ENCODE data around the gene CAPG. TPM values are rescaled to one million over a fixed set of nuclear protein-coding genes. Genes with fewer than 3 reads are reported as not detected.

Gene CAPG
- total and polyA plus RNA-seq, 2 of the 4 experiments (the other 2 are of a cell fraction) = 79.9 to 98.3 TPM

GRCh38 chr2:85401464-85401805, 8.7 kb downstream of the CAPG start:
- no CpG with 5 or more reads among the region's 7 CpGs for WGBS, 2 experiments (ENCODE audit: extremely low coverage in 2 of 2, insufficient read length in 1 of 2)
- in situ Hi-C loops (cut with MboI; ENCODE audit: low sequenced_read_pairs) = no loop called here
- intact Hi-C loops (cut with micrococcal nuclease) = no loop called here
- no peaks in the 10 kb centered on the region for H3K27me3 ChIP-seq (ENCODE audit: control insufficient read depth, insufficient read depth, low read length)
- no peaks in the 10 kb centered on the region for H3K9me1 ChIP-seq (ENCODE audit: insufficient read depth, low read length)
- no peak overlapping the region for H3K4me3 ChIP-seq (ENCODE audit: insufficient read depth, low read depth, low read length)
- H3K23ac ChIP-seq (ENCODE audit: low read depth, low read length) = no peak overlapping the region
- no TSS peak for BruUV-seq (replicated peaks)
- ATAC-seq (ENCODE audit: low read depth) (no peak), DNase-seq (no peak)
- peaks cover 5 to 13% of the 10 kb centered on the region in 2 experiments; a peak in 3 of 4 replicates for H3K79me1 ChIP-seq (ENCODE audit: low read depth in 1 of 2, low read length in 2 of 2)
- H3K14ac ChIP-seq (replicated peaks; ENCODE audit: low read depth, low read length) = no peak overlapping the region
- no peak overlapping the region for H3K4ac ChIP-seq (ENCODE audit: low read depth, low read length)
- H4K20me1 ChIP-seq (ENCODE audit: insufficient read depth, low read length) = no peaks in the 10 kb centered on the region; the same call in 1 of the 2 replicates
- POLR2A ChIA-PET (ENCODE audit: unreplicated experiment) = no interaction called here
- no peak overlapping the region for H3K56ac ChIP-seq (ENCODE audit: extremely low read depth, insufficient read depth, low read length)
- no peak overlapping the region for H2AFZ ChIP-seq (replicated peaks; ENCODE audit: low read length, poor library complexity)
- H2BK15ac ChIP-seq (ENCODE audit: low read depth, low read length) = no peak overlapping the region
- dilution Hi-C loops (cut with HindIII; ENCODE audit: low sequenced_read_pairs, unreplicated experiment) = no loop called here
- no peak overlapping the region for H2BK120ac ChIP-seq (ENCODE audit: low read depth, low read length)
- no peak overlapping the region for H2BK20ac ChIP-seq (ENCODE audit: low read depth, low read length)
- H3K27ac ChIP-seq (ENCODE audit: insufficient read depth, low read length) = no peak overlapping the region
- no peak overlapping the region for H3K18ac ChIP-seq (ENCODE audit: low read depth, low read length)
- H2AK9ac ChIP-seq (replicated peaks; ENCODE audit: low read depth, low read length, poor library complexity) = no peak overlapping the region
- peaks cover 5% of the 10 kb centered on the region; the same call in 1 of the 2 replicates for H3K4me1 ChIP-seq (ENCODE audit: control insufficient read depth, insufficient read depth, low read length)
- H3K9ac ChIP-seq (ENCODE audit: low read depth, low read length) = no peak overlapping the region
- no peak overlapping the region for H4K5ac ChIP-seq (ENCODE audit: low read depth, low read length)
- H2AK5ac ChIP-seq (ENCODE audit: low read depth, low read length) = no peak overlapping the region
- H3K4me2 ChIP-seq (ENCODE audit: low read depth, low read length) = no peak overlapping the region
- CTCF ChIA-PET = no interaction called here
- H2BK5ac ChIP-seq (ENCODE audit: low read depth, low read length, poor library complexity, severe bottlenecking) = no peak overlapping the region
- H4K91ac ChIP-seq (ENCODE audit: insufficient read depth, low read depth, low read length) = no peak overlapping the region
- no peaks in the 10 kb centered on the region for H3K9me3 ChIP-seq (ENCODE audit: control insufficient read depth, insufficient read depth, low read length)
- peaks cover 14% of the 10 kb centered on the region for H3K36me3 ChIP-seq (ENCODE audit: control insufficient read depth, insufficient read depth, low read length)
- no peak for TF ChIP-seq RFX5 (IDR thresholded peaks at IDR 0.05; ENCODE audit: low read depth, low read length)
- no peak for TF ChIP-seq MAFK (IDR thresholded peaks at IDR 0.05; ENCODE audit: low read depth, low read length)
- no peak for TF ChIP-seq SMC3 (IDR thresholded peaks at IDR 0.05; ENCODE audit: low read depth, low read length)
- TF ChIP-seq NFE2L2 (IDR thresholded peaks at IDR 0.05; ENCODE audit: low read depth, low read length) = no peak
- no peak for TF ChIP-seq CHD1 (IDR thresholded peaks at IDR 0.05; ENCODE audit: low read depth, low read length)
- no peak overlapping the region for H4K8ac ChIP-seq (ENCODE audit: low read depth in 2 of 2, low read length in 2 of 2)

Data from IMR-90 (cell line).